Activated CD8-positive, alpha-beta memory T cell treated with anti-CD3 and anti-CD28 coated beads, Interleukin-2, amount 50 U/mL, for 4 hours (primary cell): ENCODE measurements around the gene VSTM2L.

Source experiments
- DNase-seq: peaks from one replicate; pipeline ENCODE4 v3.0.0-alpha.2; 2020

VSTM2L gene

GRCh38 chr20:37879843-37880242 is 23.1 kb upstream of the VSTM2L start:
- DNase-seq: no peak

DNA sequence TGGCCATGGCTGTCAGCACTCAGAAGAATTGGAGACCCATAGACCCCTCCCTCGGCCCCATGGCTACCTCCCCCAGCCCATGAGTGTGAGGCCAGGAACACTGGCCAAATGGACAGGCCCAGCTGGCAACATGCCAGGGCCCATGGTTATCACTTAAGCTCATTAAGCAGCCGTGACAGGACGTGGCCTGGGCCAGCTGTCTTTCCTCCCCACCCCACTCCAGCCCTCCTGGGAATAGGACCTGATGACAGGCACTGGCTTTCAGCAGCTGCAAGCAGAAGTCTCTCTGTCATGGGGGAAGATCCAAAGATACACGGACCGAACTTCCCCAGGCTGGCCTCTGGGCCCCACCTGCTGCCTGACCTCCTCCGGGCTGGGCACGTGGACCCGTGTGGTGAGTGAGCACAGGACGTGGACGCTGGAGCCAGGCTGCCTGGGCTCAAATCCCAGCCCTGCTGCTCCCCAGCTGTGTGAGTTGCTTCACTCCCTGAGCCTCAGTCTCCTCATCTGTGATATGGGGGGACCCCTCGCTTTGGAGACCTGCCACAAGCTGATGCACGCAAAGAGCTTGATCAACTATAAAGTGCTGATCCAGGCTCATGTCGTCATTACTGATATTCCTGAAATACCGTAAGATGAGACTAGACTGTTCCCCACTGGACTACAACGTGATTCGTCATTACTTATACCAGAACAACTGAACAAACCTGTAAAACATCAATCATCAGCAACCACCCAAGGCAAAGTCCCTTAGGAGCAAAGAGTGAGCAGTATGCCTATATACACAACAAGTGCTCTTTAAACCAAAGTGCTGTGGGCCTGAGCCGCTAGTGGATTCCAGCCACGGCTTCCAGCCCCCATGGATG is 22.0 kb upstream of the VSTM2L start:
- DNase-seq: no peak

- DNase-seq: no peak
Observed at GRCh38 chr20:37881601-37882343, 21.2 kb upstream of the VSTM2L start.

GRCh38 chr20:37882961-37883712 is 19.8 kb upstream of the VSTM2L start:
- no peak for DNase-seq

- no peak for DNase-seq
Observed at GRCh38 chr20:37885042-37885441, 17.9 kb upstream of the VSTM2L start.

DNA sequence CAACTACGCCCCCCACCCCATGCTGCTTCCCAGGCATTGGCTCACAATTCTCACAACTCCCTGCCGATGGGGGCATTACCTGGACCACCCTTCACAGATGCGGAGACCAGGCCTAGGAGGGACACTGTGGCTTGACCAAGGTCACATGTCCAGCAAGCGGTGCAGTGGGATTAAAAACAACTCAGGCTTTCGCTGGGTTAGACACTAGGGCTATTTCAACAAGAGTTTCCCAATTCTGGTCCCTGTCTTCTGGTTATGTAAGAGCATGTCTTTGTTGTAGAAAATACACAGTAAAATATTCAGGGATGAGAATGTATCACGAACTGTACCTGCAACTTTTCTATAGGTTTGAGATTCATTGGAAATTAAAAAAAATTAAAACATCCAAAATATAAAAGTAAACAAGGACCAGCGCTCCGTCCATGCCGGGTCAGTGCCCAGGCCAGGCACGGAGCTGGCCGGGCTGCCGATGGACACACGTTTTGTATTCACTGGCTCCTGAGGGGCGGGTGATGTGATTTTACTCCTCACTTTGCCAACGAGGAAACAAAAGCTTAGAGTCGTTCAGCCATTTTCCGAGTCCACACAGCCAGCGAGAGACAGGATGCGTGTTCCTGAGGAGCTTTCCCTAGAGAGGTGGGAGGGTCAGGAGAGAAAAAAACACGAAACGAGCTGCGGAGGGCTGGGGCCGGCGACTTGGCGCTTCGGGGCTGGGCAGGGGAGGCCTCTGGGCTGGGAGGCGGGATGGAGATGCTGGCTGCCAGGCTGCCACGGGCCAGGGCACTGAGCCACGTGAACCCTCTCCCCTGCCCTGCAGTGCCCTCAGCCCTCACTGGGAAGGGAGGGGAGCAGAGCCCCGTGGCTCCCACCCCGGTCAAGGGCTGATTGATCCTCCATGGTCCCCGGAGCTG is 17.1 kb upstream of the VSTM2L start:
- DNase-seq: no peak

DNA sequence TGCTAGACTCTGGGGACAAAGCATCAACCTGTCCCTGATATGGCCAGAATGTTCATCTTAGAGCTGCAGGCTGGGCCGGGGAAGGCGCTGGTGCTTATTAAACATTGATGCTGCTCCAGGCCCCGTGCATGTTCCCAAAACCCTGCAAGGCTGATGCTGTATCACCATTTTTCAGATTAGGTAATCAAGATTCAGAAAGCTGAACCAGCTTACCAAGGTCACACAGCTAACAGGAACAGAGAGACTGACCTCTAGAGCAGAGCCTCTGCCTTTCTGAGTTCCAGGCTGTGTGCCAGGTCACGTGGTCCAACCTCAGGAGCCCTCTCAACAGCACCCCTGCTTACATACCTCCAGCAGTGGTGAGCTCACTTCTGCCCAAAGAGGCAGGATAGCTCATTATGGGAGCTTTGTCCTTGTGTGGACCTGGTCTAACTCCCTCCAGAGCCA is 16.1 kb upstream of the VSTM2L start:
- DNase-seq: no peak

DNA sequence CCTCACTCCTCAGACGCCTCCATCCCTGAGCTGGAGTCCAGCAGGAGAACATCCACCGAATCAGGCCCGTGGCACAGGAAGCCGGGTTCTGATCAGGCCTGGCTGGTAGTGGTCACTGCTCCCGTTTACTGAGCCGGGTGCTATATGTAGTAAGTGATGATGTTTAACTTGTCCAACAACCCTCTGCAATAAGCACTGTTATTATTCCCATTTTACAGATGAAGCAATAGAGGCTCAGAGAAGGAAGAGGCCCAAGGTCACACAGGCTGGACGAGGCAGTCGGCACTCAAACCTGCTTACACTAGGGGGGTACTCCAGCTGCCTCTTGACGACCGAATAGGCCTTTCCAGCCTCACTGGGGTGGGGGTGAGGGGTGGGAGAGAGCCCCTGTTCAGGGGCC is 14.3 kb upstream of the VSTM2L start:
- DNase-seq: no peak

DNA sequence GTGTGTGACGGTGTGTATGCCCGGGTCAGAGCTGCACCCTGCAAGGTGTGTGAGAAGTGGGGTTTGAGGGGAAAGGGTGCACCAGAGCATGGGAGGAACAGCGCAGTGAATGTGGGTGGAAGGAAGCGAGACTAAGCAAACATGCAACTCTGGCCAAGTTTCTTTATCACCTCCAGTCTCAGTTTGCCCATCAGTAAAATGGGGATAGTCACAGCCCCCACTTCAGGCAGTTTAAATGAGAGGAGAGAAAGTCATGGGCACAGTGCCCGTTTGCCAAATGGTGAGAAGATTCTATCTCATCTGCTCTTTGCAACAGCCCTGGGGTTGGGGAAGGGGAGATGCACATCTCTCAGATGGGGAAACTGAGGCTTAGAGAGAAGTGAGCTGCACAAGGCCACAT is 12.8 kb upstream of the VSTM2L start:
- DNase-seq: no peak

DNA sequence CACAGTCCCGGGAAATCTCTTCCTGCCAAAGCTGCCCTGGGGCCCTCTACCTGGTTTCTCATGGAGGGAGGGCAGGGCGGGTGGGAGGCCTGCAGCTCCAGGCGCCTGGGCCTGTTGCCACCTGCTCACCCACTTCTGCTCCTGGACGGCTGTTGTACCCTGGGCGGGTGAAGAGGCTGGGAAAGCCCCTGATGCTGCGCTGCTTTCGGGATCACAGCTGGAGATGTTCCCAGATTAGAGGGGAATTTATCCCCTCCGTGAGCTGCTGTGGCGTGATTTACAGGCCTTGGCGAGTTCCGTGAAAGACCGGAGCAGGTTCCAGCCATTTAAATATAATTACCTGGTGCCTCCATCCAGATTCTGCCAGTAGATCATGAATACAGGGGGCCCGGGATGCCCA is 12.3 kb upstream of the VSTM2L start:
- no peak for DNase-seq

GRCh38 chr20:37892001-37892400 is 10.9 kb upstream of the VSTM2L start:
- DNase-seq: no peak

- DNase-seq: no peak
Observed at GRCh38 chr20:37893566-37894241, 9.2 kb upstream of the VSTM2L start.

- no peak for DNase-seq
Observed at GRCh38 chr20:37894454-37894853, 8.5 kb upstream of the VSTM2L start.

DNA sequence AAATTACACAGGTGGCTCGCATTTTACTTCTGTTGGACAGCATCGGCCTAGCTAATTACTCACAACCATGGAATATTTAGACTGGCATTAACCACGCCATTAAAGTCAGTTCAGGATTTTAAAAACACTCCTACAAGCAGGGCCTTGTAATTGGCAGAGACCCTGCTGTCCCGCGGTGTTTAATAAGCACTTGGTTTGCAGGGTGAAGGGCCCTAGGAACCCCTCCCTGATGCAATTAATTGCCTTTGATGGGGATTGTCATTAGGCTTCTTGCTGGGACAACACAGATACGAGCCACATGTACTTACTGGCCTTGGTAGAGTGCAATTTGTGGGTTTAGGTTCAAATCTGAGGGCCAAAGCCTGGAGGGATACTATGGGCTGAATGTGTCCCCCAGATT is 7.8 kb upstream of the VSTM2L start:
- DNase-seq: no peak

DNA sequence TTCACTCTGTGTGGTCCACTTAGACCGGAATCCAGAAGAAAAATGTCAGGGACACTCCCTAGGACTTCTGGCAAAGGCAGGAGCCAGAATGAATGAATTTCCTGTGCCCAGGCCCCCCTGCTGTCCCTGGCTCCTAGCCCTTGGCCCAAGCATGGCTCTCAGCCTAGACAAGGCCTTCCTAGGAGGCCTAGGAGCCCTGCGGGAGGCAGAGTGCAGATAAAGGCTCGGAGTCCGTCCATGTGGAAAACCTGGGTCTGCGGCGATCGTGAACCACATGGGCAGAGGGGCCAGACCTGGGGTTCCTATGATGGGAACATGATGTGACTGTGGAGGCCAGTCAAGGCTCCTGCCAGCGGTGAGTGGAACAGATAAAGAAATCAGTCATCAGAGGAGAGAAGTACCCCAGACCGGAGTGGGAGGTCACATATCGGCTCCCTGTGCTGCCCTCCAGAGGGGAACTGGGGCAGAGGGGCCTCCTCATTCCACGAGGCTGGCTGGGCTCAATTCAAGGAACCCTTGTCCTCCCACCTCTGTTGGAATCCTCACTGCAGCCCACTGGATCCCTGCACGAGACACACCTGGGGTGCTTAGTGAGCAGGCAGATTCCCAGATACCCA is 5.9 kb upstream of the VSTM2L start:
- DNase-seq: no peak

GRCh38 chr20:37898233-37899104 is 4.5 kb upstream of the VSTM2L start:
- DNase-seq: no peak

GRCh38 chr20:37899105-37900045 is 3.6 kb upstream of the VSTM2L start:
- DNase-seq: no peak

DNA sequence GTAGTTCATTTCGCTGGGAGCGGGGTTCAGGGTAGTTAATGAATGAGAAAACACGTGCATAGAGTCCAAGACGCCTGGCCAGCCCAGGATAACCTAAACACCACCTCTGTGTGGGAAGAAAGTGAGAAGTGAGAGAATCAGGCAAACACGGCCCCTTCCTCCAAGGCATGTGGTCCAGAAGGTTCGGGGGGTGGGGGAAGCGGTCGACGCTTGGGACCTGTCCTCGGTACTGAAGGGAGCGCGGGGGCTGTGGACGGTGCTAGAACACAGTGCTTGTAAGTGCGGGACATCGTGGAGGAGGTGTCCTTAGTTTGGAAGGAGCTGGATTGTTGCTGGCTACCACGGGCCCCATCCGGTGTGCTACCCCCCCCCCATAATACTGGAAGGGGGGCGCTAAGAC is 1.7 kb upstream of the VSTM2L start:
- no peak for DNase-seq
